ENCODE measurements around the gene ABCB9.
A peak's percentile ranks its signal among the peaks of the same experiment; 100 is the strongest.
"Not testable (repeated sequence)": the region's sequence is repeated elsewhere in the genome, so short reads cannot be mapped to it uniquely, and the experiment has no call there.

Gene ABCB9

GRCh38 chr12:122965851-122966742 lies at the start of gene ABCB9:
Gene ABCB9 (minus strand): TSS chr12:122966463. CDS start chr12:122960235, 6,228 bp downstream.
- peak; percentile 91 for DNase-seq (ENCODE audit: low read depth)

DNA sequence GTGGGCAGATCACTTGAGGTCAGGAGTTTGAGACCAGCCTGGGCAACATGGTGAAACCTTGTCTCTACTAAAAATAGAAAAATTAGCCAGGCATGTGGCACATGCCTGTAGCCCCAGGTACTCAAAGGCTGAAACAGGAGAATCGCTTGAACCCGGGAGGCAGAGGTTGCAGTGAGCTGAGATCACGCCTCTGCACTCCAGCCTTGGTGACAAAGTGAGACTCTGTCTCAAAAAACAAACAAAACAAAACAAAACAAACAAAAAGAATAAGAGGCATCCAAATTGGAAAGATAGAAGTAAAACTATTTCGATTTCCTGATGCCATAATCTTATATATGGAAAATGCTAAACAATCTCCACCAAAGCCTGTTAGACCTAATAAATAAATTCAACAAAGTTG lies 48.2 kb upstream of the ABCB9 start:
- not testable (repeated sequence) for DNase-seq (ENCODE audit: low read depth)

GRCh38 chr12:123013185-123014095 lies 47.2 kb upstream of the ABCB9 start:
- DNase-seq (ENCODE audit: low read depth), result no peak

GRCh38 chr12:123011701-123012100 lies 45.4 kb upstream of the ABCB9 start:
- no peak for DNase-seq (ENCODE audit: low read depth)

DNA sequence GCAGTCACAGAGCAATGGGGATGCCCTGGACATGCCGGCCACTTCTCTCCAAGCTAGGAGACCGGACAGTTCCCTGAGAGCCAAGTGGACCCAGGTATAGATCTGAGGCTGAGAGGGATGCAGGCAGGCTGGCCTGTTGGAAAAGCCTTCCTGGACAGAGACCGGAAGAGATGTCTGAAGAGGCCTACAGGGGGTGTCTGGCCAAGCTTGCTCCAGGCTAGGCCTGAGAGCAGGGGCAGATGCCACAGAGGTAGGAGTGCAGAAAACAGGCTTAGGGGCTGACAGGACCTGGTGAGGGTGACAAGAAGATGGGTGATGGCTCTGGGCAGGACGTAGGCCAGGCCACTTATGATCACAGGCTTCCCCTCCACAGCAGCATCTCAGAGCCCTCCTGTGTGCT lies 44.4 kb upstream of the ABCB9 start:
- DNase-seq (ENCODE audit: low read depth), result no peak

DNA sequence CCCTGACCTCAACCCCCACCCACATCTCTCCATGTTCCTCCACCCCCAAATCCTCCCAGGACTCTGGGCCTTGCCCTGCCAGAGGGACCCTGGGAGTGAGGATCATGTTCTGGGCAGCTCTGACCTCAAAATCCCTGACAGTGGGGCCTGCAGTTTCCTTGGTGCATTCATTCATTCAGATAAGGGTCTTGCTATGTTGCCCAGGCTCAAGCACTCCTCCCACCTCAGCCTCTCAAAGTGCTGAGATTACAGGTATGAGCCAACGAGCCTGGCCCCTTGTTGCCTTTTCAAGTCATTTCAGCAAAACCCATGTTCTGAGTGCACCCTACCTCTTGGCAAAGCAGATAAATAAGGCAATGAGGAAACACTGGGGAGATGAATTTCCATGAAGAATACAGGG lies 43.8 kb upstream of the ABCB9 start:
- no peak for DNase-seq (ENCODE audit: low read depth)

DNA sequence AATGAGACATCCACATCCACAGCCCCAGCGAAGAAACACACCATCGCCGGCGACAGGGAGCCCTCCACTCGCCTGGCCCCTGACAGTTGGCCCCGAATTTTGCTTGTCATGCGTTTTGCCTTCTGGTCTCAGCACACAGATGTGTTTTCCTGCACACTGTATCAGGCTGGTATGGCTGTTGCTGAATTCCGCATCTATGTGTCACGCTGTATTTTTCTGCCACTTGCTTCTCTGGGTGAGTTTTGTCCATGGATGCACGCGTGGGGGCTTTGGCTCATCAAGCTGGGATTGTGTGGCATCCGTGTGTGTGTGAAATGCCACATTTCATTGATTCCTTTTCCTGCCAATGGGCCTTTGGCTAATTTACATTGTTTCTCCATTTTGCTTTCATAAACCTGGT lies 40.7 kb upstream of the ABCB9 start:
- no peak for DNase-seq (ENCODE audit: low read depth)

GRCh38 chr12:123005081-123005626 lies 38.9 kb upstream of the ABCB9 start:
- DNase-seq (ENCODE audit: low read depth), result no peak

DNA sequence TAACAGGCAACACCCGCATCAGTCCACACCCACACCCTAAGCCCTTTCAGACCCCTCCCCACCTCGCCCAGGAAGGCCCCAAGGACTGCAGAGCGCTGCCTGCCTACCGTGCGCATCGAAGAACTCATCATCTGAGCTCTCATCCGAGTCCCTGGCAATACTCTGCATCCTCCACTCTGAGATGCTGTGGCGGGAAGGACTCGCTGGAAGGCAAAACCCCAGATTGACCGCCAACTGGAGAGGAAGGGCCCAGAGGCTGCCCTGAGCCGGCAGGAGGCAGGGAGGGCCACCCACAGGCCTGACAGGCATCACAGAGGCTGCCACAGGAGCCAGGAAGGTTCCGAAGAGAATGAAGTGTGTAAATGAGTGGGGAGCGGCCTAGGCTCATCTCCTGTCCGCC lies 38.0 kb upstream of the ABCB9 start:
- no peak for DNase-seq (ENCODE audit: low read depth)

DNA sequence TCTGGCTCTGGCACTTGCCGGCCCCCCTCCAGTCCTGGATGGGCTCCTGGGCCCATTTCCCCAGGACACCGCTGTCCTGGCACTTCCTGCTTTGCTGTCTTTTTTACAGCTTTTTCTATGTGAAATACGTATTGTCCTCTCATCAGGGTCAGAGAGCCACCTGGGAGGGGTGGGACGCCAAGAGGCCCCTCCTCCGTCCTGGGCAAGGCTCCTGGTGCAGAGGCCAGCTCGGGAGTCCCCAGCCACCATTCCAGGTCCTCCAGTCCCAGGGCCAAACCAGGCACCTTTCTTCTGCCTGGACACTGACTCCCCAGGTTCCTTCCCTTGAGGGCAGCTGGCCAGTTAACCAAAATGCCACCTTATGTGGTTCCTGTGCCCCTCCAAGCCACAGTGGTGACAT lies 37.0 kb upstream of the ABCB9 start:
- DNase-seq (ENCODE audit: low read depth), result no peak

- no peak for DNase-seq (ENCODE audit: low read depth)
Measured at GRCh38 chr12:123001464-123001863, 35.2 kb upstream of the ABCB9 start.

DNA sequence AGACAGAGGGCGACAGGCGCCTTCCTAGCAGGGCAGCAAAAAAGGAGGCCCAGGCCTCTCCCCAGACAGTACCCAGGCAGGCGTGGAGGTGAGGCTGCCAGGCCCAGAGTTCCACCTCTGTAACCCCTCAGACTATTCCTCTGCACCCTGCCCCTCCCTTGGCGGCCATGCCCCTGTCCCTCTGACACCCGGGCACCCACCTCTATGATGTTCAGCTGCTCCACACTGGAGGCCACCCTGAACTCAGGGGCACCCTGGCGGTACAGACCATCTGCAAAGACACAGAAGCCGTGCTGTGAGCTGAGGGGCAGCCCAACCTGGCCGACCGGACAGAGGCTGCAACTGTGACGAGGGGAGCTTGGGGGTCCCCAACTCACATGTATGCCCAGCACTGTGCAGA lies 34.3 kb upstream of the ABCB9 start:
- DNase-seq (ENCODE audit: low read depth), result no peak

GRCh38 chr12:122999986-123000420 lies 33.7 kb upstream of the ABCB9 start:
- no peak for DNase-seq (ENCODE audit: low read depth)

DNA sequence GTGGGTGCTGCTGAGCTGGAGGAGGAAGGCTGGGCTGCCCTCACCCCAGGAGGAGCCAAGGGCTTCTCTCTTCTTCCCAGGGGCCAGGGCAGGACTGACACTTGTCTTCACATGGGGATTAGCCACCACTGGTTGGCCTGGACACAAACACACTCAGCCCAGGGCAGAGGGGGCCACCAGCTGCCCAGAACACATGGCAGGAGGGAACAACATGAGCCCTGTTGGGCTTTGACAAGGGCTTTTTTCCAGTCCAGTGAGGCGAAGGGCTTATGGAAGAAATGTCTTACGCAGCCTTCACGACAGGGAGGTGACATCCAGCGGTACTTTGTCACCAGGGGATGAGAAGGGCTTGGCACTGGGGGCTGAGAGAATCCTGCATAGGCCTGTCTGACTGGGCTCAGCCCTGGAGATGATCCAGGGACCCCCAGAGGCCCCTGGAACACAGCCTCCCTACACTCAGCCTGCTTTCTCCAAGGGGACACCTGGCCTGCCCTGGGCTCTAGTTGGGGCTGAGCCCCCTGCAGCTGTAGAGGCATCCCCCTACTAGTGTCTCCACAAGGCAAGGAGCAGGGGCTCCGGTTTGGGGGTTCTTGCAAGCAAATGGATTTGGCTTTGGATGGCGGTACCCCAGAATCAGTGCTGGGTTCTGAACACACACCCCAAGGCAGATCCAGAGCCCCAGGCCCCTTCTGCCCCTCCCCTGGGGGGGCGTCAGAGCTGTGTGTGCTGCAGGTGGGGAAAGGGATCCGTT lies 33.1 kb upstream of the ABCB9 start:
- no peak for DNase-seq (ENCODE audit: low read depth)

DNA sequence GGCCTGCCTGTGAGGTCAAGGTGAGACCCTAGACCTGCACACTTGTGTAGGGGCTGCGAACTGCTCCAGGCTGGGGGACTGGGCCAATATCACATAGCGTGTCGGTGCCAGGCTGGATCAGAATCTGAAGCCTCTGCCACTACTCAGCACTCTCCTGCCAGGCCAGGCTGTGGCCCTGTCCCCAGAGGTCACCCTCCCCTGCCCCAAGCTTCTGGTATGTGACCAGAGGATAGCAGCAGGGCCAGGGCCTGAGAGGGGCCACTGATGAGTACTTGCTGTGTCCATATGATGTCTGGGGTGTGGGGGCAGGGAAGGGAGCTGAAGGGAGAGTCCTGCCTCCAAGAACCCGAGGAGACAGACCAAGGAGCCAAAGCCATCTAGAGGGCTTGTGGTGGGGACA lies 32.1 kb upstream of the ABCB9 start:
- no peak for DNase-seq (ENCODE audit: low read depth)

DNA sequence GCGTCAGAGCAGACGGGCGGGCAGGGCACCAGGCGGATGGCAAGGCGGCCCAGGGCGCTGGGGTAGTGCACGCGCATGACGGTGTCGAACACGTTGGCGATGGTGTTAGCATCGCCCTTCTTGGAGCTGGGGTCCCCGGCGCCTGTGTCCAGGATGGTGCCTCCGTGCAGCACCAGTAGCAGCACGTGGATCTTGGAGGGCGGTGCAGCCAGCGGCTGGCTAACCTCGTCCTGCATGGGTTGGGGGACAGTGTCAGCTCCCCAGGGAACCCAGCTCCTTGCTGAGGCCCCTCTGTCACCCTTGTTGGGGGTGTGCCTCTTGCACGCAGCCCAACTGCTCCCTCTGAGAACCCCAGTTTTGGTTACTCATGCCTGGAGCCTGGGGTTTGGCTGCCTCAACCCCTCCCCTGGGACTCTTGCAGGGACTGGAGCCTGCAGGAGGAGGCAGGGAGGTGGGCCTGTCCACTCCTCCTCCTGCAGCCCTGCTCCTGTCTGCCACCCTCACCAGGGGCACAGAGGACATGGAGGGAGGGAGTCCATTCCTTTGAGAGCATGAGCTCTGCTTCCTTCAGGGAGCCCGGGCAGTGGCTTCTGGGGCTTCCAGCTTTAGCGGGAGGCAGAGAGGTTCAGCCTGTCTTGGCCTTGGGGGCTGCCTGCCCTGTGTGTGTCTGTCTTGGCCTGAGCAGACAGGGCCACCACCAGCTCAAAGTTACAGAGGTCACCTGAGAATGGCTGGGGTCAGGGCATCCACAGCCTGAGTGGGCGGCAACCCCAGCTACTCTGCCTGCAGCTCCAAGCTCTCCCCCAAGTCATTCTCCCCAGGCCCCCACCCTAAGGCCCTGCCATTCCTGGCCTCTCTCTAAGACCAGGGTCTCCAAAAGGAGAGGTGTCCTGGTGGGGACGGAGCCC lies 31.3 kb upstream of the ABCB9 start:
- no peak for DNase-seq (ENCODE audit: low read depth)

GRCh38 chr12:122996621-122997342 lies 30.5 kb upstream of the ABCB9 start:
- DNase-seq (ENCODE audit: low read depth), result no peak

DNA sequence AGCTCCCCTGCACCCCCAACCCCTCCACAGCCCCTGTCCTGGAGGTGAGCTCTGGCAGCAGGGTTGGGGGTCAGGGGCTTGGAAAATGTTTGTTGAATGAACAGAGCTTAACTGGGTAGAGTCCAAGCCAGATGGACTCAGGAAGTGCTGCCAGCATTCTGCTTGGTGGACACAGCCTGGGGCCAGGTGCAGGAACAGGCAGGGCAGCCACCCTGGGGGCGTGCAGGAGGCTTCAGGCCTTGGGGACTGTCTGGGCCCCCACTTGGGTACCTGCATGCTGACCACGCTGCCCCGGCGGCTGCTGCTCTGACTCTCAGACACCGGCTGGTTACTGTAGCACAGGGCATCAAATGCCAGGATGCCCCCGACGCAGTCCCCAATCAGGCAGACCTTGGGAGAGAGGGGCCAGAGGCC lies 29.9 kb upstream of the ABCB9 start:
- no peak for DNase-seq (ENCODE audit: low read depth)

- no peak for DNase-seq (ENCODE audit: low read depth)
Measured at GRCh38 chr12:122995503-122996187, 29.4 kb upstream of the ABCB9 start.
